ENCODE measurements around the gene ATP1A4. TPM values are rescaled to one million over a fixed set of nuclear protein-coding genes. Genes with fewer than 3 reads are reported as not detected.

The ATP1A4 gene
- total and polyA plus RNA-seq, 7 donors, result 0.22 to 3.0 (median 0.27) TPM; not detected in 4

DNA sequence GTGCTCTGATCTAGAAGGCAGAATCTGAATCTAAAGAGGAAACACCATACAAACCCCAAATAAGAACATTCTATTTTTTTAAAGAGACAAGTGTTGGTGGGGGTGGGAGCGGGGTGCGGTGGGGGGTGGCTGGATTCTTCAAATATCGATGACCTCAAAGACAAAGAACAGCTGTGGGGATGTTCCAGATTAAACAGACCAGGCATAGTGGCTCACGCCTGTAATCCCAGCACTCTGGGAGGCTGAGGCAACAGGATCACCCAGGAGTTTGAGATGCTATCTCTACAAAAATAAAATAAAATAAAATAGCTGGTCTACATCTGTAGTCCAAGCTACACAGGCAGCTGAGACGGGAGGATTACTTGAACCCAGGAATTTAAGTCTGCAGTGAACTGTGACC is 5.0 kb downstream of the ATP1A4 start:
- no peaks in the 10 kb centered on the region for H3K27me3 ChIP-seq
- H3K4me1 ChIP-seq, result peaks cover 0 to 6% (median 0%) of the 10 kb centered on the region in 4 donors
- no peaks in the 10 kb centered on the region for H3K9me3 ChIP-seq
- no peak for DNase-seq
- no peak overlapping the region for H3K4me3 ChIP-seq
- no peaks in the 10 kb centered on the region for H3K36me3 ChIP-seq
- WGBS, 2 donors, result 89 to 90% methylated on average over 5 of the region's 5 CpGs
- intact Hi-C loops (cut with DNase I), result no loop called here
- TF ChIP-seq POLR2A (IDR thresholded peaks at IDR 0.05), result no peak
- TF ChIP-seq, protein P1, sequence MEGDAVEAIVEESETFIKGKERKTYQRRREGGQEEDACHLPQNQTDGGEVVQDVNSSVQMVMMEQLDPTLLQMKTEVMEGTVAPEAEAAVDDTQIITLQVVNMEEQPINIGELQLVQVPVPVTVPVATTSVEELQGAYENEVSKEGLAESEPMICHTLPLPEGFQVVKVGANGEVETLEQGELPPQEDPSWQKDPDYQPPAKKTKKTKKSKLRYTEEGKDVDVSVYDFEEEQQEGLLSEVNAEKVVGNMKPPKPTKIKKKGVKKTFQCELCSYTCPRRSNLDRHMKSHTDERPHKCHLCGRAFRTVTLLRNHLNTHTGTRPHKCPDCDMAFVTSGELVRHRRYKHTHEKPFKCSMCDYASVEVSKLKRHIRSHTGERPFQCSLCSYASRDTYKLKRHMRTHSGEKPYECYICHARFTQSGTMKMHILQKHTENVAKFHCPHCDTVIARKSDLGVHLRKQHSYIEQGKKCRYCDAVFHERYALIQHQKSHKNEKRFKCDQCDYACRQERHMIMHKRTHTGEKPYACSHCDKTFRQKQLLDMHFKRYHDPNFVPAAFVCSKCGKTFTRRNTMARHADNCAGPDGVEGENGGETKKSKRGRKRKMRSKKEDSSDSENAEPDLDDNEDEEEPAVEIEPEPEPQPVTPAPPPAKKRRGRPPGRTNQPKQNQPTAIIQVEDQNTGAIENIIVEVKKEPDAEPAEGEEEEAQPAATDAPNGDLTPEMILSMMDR (IDR thresholded peaks at IDR 0.05), result no peak
- no peak for TF ChIP-seq EP300 (IDR thresholded peaks at IDR 0.05)
- TF ChIP-seq POLR2AphosphoS5 (IDR thresholded peaks at IDR 0.05), result no peak
- no peak overlapping the region for H3K27ac ChIP-seq

DNA sequence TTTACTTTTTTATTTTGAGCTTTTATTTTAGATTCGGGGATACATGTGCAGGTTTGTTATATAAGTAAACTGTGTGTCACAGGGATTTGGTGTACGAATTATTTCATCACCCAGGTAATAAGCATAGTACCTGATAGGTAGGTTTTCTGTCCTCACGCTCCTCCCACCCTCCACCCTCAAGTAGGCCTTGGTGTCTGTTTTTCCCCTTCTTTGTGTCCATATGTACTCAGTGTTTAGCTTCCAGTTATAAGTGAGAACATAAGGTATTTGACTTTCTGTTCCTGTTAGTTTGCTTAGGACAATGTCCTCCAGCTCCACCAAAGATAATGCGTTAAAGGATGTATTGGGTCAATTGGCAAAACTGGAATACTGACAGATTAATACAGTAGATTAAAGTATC is 5.8 kb downstream of the ATP1A4 start:
- WGBS, 2 donors, result 78 to 86% methylated on average over 4 of the region's 4 CpGs
- peaks cover 0 to 6% (median 0%) of the 10 kb centered on the region in 4 donors for H3K4me1 ChIP-seq
- no peaks in the 10 kb centered on the region for H3K27me3 ChIP-seq
- TF ChIP-seq, protein P1 (IDR thresholded peaks at IDR 0.05), result no peak
- TF ChIP-seq EP300 (IDR thresholded peaks at IDR 0.05), result no peak
- no peak for TF ChIP-seq POLR2A (IDR thresholded peaks at IDR 0.05)
- no peak for TF ChIP-seq POLR2AphosphoS5 (IDR thresholded peaks at IDR 0.05)
- intact Hi-C loops (cut with DNase I), result no loop called here
- H3K36me3 ChIP-seq, result no peaks in the 10 kb centered on the region
- no peaks in the 10 kb centered on the region for H3K9me3 ChIP-seq
- DNase-seq, result no peak
- no peak overlapping the region for H3K4me3 ChIP-seq
- no peak overlapping the region for H3K27ac ChIP-seq

DNA sequence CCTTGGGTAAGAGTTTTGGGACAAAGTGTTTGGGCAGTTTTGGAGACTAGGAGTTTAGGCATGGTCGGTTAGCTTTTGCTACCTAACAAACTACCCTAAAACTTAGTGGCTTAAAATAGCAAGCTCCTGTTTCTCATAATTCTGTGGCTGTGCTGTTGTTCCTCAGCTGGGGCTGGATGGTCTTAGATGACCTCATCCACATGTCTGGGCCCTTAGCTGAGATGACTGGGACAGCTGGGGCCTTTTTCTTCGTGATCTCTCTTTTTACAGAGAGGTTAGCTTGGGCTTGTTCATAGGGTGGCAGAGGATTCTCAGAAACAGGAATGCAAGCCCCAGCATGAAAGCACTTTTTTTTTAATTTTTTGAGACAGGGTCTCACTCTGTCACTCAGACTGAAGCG is 6.6 kb downstream of the ATP1A4 start:
- TF ChIP-seq, protein P1 (IDR thresholded peaks at IDR 0.05), result no peak
- TF ChIP-seq EP300 (IDR thresholded peaks at IDR 0.05) (no peak), POLR2A (IDR thresholded peaks at IDR 0.05) (no peak), POLR2AphosphoS5 (IDR thresholded peaks at IDR 0.05) (no peak)
- no peak for DNase-seq
- 75 to 90% methylated on average over 3 of the region's 3 CpGs for whole genome bisulfite sequencing, 2 donors
- H3K27me3 ChIP-seq, result no peaks in the 10 kb centered on the region
- no peaks in the 10 kb centered on the region for H3K36me3 ChIP-seq
- intact Hi-C loops (cut with DNase I), result no loop called here
- no peak overlapping the region for H3K4me3 ChIP-seq
- H3K9me3 ChIP-seq, result no peaks in the 10 kb centered on the region
- peaks cover 0 to 6% (median 0%) of the 10 kb centered on the region in 4 donors for H3K4me1 ChIP-seq
- H3K27ac ChIP-seq, result no peak overlapping the region

DNA sequence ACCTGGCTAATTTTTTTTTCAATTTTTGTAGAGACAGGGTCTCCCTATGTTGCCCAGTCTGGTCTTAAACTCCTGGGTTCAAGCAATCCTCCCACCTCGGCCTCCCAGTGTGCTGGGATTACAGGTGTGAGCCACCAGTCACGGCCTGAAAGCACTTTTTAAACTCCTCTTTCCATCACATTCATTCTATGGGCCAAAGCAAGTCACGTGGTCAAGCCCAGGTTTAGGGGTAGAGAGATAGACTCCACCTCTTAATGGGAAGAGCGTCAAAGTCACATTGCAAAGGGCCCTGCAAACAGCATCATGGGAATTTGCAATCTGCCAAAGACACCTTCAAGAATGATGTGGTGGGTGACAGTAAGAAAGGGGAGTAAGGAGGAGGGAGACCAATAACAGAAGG is 7.1 kb downstream of the ATP1A4 start:
- no peak overlapping the region for H3K27ac ChIP-seq
- WGBS, 2 donors, result 85 to 89% methylated on average over 4 of the region's 4 CpGs
- no peak overlapping the region for H3K4me3 ChIP-seq
- peaks cover 0 to 6% (median 0%) of the 10 kb centered on the region in 4 donors for H3K4me1 ChIP-seq
- intact Hi-C loops (cut with DNase I), result no loop called here
- DNase-seq, result no peak
- TF ChIP-seq EP300 (IDR thresholded peaks at IDR 0.05) (no peak), POLR2A (IDR thresholded peaks at IDR 0.05) (no peak), POLR2AphosphoS5 (IDR thresholded peaks at IDR 0.05) (no peak)
- TF ChIP-seq, protein P1 (IDR thresholded peaks at IDR 0.05), result no peak
- H3K27me3 ChIP-seq, result no peaks in the 10 kb centered on the region
- H3K36me3 ChIP-seq, result no peaks in the 10 kb centered on the region
- no peaks in the 10 kb centered on the region for H3K9me3 ChIP-seq

- Histone ChIP-seq H3K4me3 (no peak overlapping the region), H3K27ac (no peak overlapping the region), H3K36me3 (no peaks in the 10 kb centered on the region), H3K27me3 (no peaks in the 10 kb centered on the region), H3K9me3 (no peaks in the 10 kb centered on the region), H3K4me1 (peaks cover 0 to 6% (median 0%) of the 10 kb centered on the region in 4 donors)
- TF ChIP-seq POLR2A (IDR thresholded peaks at IDR 0.05), result no peak
- TF ChIP-seq EP300 (IDR thresholded peaks at IDR 0.05), result no peak
- no peak for DNase-seq
- intact Hi-C loops (cut with DNase I), result no loop called here
These were observed 8.4 kb downstream of the ATP1A4 start for GRCh38 chr1:160159846-160160245.

All from sigmoid colon (tissue), 7 donors.